Transverse colon (tissue), 3 donors: ENCODE results near the gene BMP2K.
"Not testable (repeated sequence)": the region's sequence is repeated elsewhere in the genome, so short reads cannot be mapped to it uniquely, and the experiment has no call there.

Experiments
- POLR2A ChIP-seq: fragments of 450-650 bp; IDR thresholded peaks from one replicate; pipeline ENCODE4 v1.6.1; 2016; ENCODE audit warnings: antibody characterized with exemption, mild to moderate bottlenecking, moderate library complexity
- TF ChIP-seq, protein P1 (sequence below), 5 experiments: fragments of 200-600 bp in 3 of 5; fragments of 450-650 bp in 2 of 5; sonication (generic) in 3 of 5; IDR thresholded peaks; 1 replicate in 2 of 5; 2 replicates in 3 of 5; pipeline ENCODE4 v1.5.1; 2016 to 2017; ENCODE audit warnings: antibody characterized with exemption in 5 of 5, inconsistent platforms in 3 of 5, mild to moderate bottlenecking in 2 of 5, moderate library complexity in 1 of 5

DNA sequence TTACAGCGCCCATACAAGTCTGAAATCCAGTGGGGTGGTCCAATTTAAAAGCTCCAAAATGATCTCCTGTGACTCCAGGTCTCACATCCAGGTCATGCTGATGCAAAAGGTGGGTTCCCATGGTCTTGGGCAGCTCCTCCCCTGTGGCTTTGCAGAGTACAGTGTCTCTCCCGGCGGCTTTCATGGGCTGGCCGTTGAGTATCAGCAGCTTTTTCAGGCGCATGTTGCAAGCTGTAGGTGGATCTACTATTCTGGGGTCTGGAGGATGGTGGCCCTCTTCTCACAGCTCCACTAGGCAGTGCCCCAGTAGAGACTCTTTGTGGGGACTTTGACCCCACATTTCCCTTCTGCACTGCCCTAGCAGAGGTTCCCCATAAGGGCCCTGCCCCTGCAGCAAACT lies 92.6 kb downstream of the BMP2K start:
- TF ChIP-seq, protein P1, sequence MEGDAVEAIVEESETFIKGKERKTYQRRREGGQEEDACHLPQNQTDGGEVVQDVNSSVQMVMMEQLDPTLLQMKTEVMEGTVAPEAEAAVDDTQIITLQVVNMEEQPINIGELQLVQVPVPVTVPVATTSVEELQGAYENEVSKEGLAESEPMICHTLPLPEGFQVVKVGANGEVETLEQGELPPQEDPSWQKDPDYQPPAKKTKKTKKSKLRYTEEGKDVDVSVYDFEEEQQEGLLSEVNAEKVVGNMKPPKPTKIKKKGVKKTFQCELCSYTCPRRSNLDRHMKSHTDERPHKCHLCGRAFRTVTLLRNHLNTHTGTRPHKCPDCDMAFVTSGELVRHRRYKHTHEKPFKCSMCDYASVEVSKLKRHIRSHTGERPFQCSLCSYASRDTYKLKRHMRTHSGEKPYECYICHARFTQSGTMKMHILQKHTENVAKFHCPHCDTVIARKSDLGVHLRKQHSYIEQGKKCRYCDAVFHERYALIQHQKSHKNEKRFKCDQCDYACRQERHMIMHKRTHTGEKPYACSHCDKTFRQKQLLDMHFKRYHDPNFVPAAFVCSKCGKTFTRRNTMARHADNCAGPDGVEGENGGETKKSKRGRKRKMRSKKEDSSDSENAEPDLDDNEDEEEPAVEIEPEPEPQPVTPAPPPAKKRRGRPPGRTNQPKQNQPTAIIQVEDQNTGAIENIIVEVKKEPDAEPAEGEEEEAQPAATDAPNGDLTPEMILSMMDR (IDR thresholded peaks at IDR 0.05), result not testable (repeated sequence)
- not testable (repeated sequence) for TF ChIP-seq POLR2A
